Activated CD4-positive, CD25-positive, alpha-beta regulatory T cell (primary cell): ENCODE results near the gene SP1.
"Not testable (repeated sequence)": the region's sequence is repeated elsewhere in the genome, so short reads cannot be mapped to it uniquely, and the experiment has no call there.

Source experiments
- DNase-seq, 4 experiments: peaks; one replicate each; lab custom pipeline; 2025; lab: John Stamatoyannopoulos, UW

The SP1 gene

GRCh38 chr12:53380104-53380793 is at the start of gene SP1:
Gene SP1, plus strand, starts transcription at chr12:53380176. Its CDS starts 116 bp downstream, at chr12:53380292.
- DNase-seq = peak; percentile 77 to 80 (median 80)

GRCh38 chr12:53330671-53331070 is 49.3 kb upstream of the SP1 start:
- no peak for DNase-seq

- not testable (repeated sequence) for DNase-seq
Measured at GRCh38 chr12:53332339-53332738, 47.6 kb upstream of the SP1 start.

- DNase-seq = no peak
Measured at GRCh38 chr12:53332744-53333143, 47.2 kb upstream of the SP1 start.

- DNase-seq = no peak
Measured at GRCh38 chr12:53333289-53333688, 46.7 kb upstream of the SP1 start.

GRCh38 chr12:53333845-53334244 is 46.1 kb upstream of the SP1 start:
- no peak for DNase-seq

- DNase-seq = no peak
Measured at GRCh38 chr12:53334822-53335221, 45.2 kb upstream of the SP1 start.

- DNase-seq = no peak
Measured at GRCh38 chr12:53336181-53336681, 43.7 kb upstream of the SP1 start, which contains the start of gene SP7. Gene SP7, minus strand, starts transcription at chr12:53336354. Its CDS starts 708 bp downstream, at chr12:53335646.

GRCh38 chr12:53338017-53338416 is 42.0 kb upstream of the SP1 start:
- DNase-seq = no peak

- no peak for DNase-seq
Measured at GRCh38 chr12:53338916-53339315, 41.1 kb upstream of the SP1 start.

- DNase-seq = no peak
Measured at GRCh38 chr12:53340398-53340797, 39.6 kb upstream of the SP1 start.

GRCh38 chr12:53343449-53343848 is 36.5 kb upstream of the SP1 start:
- DNase-seq = no peak

- no peak for DNase-seq
Measured at GRCh38 chr12:53343969-53344368, 36.0 kb upstream of the SP1 start.

- DNase-seq = no peak
Measured at GRCh38 chr12:53344487-53344823, 35.5 kb upstream of the SP1 start.

- DNase-seq = peak; percentile 49 to 56 (median 50)
Measured at GRCh38 chr12:53344824-53345485, 35.0 kb upstream of the SP1 start.

- no peak for DNase-seq
Measured at GRCh38 chr12:53345486-53346188, 34.3 kb upstream of the SP1 start.

GRCh38 chr12:53346491-53346890 is 33.5 kb upstream of the SP1 start:
- no peak for DNase-seq

- DNase-seq = no peak
Measured at GRCh38 chr12:53347905-53348304, 32.1 kb upstream of the SP1 start.

GRCh38 chr12:53352331-53353256 is 27.4 kb upstream of the SP1 start:
- peak; percentile 57 to 72 (median 60) for DNase-seq

GRCh38 chr12:53353257-53353655 is 26.7 kb upstream of the SP1 start:
- no peak for DNase-seq

GRCh38 chr12:53355121-53355520 is 24.9 kb upstream of the SP1 start:
- no peak for DNase-seq
